ENCODE data around the gene NCK1. TPM values are rescaled to one million over a fixed set of nuclear protein-coding genes. Genes with fewer than 3 reads are reported as not detected.
"Not testable (repeated sequence)": the region's sequence is repeated elsewhere in the genome, so short reads cannot be mapped to it uniquely, and the experiment has no call there.

The NCK1 gene
- total RNA-seq, 2 experiments from 2014 or later = 29.3 to 38.4 TPM

GRCh38 chr3:136960838-136961836 lies 99.1 kb downstream of the NCK1 start:
- ChIA-PET POLR2A (no interaction called here), CTCF (interaction anchor here (0.6 to 1.0 kb wide), 2 partner anchors 13 to 22 kb away, joined by 3 read pairs; no protein-coding TSS in a partner anchor)

- POLR2A ChIA-PET = no interaction called here
- CTCF ChIA-PET = no interaction called here
These were observed 100.9 kb downstream of the NCK1 start for GRCh38 chr3:136962927-136963326.

GRCh38 chr3:136969539-136969938 lies 107.5 kb downstream of the NCK1 start:
- CTCF ChIA-PET = not testable (repeated sequence)

GRCh38 chr3:136973352-136973751 lies 111.3 kb downstream of the NCK1 start:
- ChIA-PET CTCF (no interaction called here), POLR2A (no interaction called here)

More at GRCh38 chr3:136969539-136969938, 107.5 kb downstream of the NCK1 start:
- POLR2A ChIA-PET = not testable (repeated sequence)

GRCh38 chr3:136974670-136975069 lies 112.7 kb downstream of the NCK1 start:
- CTCF ChIA-PET = interaction anchor here (0.9 kb wide), 1 partner anchor 130 kb away, joined by 3 read pairs; no protein-coding TSS in a partner anchor
- POLR2A ChIA-PET = no interaction called here

- ChIA-PET CTCF (no interaction called here), POLR2A (no interaction called here)
These were observed 117.2 kb downstream of the NCK1 start for GRCh38 chr3:136979204-136979603.

- CTCF ChIA-PET = no interaction called here
These were observed 117.7 kb downstream of the NCK1 start for GRCh38 chr3:136979684-136980083.

GRCh38 chr3:136982033-136982432 lies 120.0 kb downstream of the NCK1 start:
- ChIA-PET POLR2A (no interaction called here), CTCF (no interaction called here)

More at GRCh38 chr3:136979684-136980083, 117.7 kb downstream of the NCK1 start:
- POLR2A ChIA-PET = no interaction called here

GRCh38 chr3:136982520-136983138 lies 120.6 kb downstream of the NCK1 start:
- POLR2A ChIA-PET = no interaction called here
- CTCF ChIA-PET = no interaction called here

- POLR2A ChIA-PET = no interaction called here
- CTCF ChIA-PET = interaction anchor here (0.8 kb wide), 1 partner anchor 206 kb away, joined by 3 read pairs; no protein-coding TSS in a partner anchor
These were observed 122.8 kb downstream of the NCK1 start for GRCh38 chr3:136984837-136985236.

GRCh38 chr3:136987398-136987980 lies 125.5 kb downstream of the NCK1 start:
- POLR2A ChIA-PET, CTCF ChIA-PET: not testable (repeated sequence)

- CTCF ChIA-PET = no interaction called here
- POLR2A ChIA-PET = no interaction called here
These were observed 126.6 kb downstream of the NCK1 start for GRCh38 chr3:136988651-136989050.

- CTCF ChIA-PET = no interaction called here
These were observed 127.9 kb downstream of the NCK1 start for GRCh38 chr3:136989781-136990524.

GRCh38 chr3:136990826-136991225 lies 128.8 kb downstream of the NCK1 start:
- POLR2A ChIA-PET = no interaction called here

More at GRCh38 chr3:136989781-136990524, 127.9 kb downstream of the NCK1 start:
- POLR2A ChIA-PET = no interaction called here

GRCh38 chr3:136992115-136992514 lies 130.1 kb downstream of the NCK1 start:
- ChIA-PET POLR2A (no interaction called here), CTCF (no interaction called here)

More at GRCh38 chr3:136990826-136991225, 128.8 kb downstream of the NCK1 start:
- CTCF ChIA-PET = no interaction called here

- ChIA-PET POLR2A (no interaction called here), CTCF (no interaction called here)
These were observed 132.9 kb downstream of the NCK1 start for GRCh38 chr3:136994772-136995516.

GRCh38 chr3:136995652-136996051 lies 133.6 kb downstream of the NCK1 start:
- ChIA-PET POLR2A (no interaction called here), CTCF (no interaction called here)

All from activated CD8-positive, alpha-beta memory T cell treated with anti-CD3 and anti-CD28 coated beads for 36 hours (primary cell).